ENCODE measurements around the gene OR8H3.

DNA sequence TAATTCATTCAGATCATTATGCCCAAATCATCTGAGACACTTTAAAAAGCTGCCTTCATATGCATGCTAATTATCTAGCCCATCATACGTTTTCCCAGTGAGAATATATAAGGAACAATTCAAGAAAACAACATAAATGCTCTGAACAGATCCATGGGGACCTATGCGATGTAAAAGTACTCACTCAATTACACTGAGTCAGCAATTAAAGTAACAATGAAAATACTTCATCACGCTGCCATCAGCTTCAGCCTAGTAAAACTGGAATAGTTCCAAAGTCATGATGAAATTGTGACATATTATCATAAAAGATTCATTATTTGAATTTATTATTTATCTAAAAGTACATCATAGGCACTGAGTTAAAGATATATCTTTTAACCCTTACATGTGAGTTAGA lies 41.6 kb downstream of the OR8H3 start:
- no peak for TF ChIP-seq RFX5 (IDR thresholded peaks at IDR 0.05; ENCODE audit: low read depth, low read length)
- no peak for TF ChIP-seq POLR2A (IDR thresholded peaks at IDR 0.05; ENCODE audit: low read depth, low read length)
- no peak for TF ChIP-seq USF2 (IDR thresholded peaks at IDR 0.05; ENCODE audit: low read depth, low read length)
